ENCODE results near the gene POLG.

- TF ChIP-seq CTCF (conservative IDR thresholded peaks at IDR 0.05; ENCODE audit: low read length) (no peak), EZH2phosphoT487 (IDR thresholded peaks at IDR 0.05; ENCODE audit: borderline replicate concordance, low read depth, low read length) (no peak)
Observed at GRCh38 chr15:89376388-89376787, 41.8 kb upstream of the POLG start.

Data from OCI-LY7 (cell line).